Thyroid gland (tissue), 4 donors: ENCODE measurements around the gene TIMM13. TPM values are rescaled to one million over a fixed set of nuclear protein-coding genes. Genes with fewer than 3 reads are reported as not detected.
"Not testable (repeated sequence)": the region's sequence is repeated elsewhere in the genome, so short reads cannot be mapped to it uniquely, and the experiment has no call there.

Experiments used
- DNase-seq, 2 donors: peaks; one replicate each; pipeline ENCODE4 v3.0.0-alpha.2; 2019
- H3K27ac ChIP-seq, 3 donors: fragments of 200-600 bp; sonication (generic); 1 replicate in 2 of 3; 2 replicates in 1 of 3; pipeline ENCODE4 v1.5.1; 2016 to 2019; ENCODE audit warnings: mild to moderate bottlenecking in 1 of 3, moderate library complexity in 1 of 3
- H3K27me3 ChIP-seq: fragments of 200-600 bp; sonication (generic); one replicate; pipeline ENCODE4 v1.5.1; 2019
- H3K36me3 ChIP-seq, 2 donors: fragments of 200-600 bp; sonication (generic); one replicate each; pipeline ENCODE4 v1.5.1; 2016 to 2019
- H3K4me1 ChIP-seq, 2 donors: fragments of 200-600 bp; sonication (generic); one replicate each; pipeline ENCODE4 v1.5.1; 2017 to 2019
- H3K4me3 ChIP-seq, 3 donors: fragments of 200-600 bp; sonication (generic); replicated peaks in 1 of 3; 1 replicate in 2 of 3; 2 replicates in 1 of 3; pipeline ENCODE4 v1.5.1; 2016; ENCODE audit warnings: mild to moderate bottlenecking in 1 of 3
- H3K9me3 ChIP-seq: fragments of 200-600 bp; sonication (generic); one replicate; pipeline ENCODE4 v1.5.1; 2017
- POLR2A ChIP-seq, 2 donors: fragments of 450-650 bp; IDR thresholded peaks; one replicate each; pipeline ENCODE4 v1.6.1; 2017; ENCODE audit warnings: antibody characterized with exemption in 2 of 2, mild to moderate bottlenecking in 2 of 2, moderate library complexity in 1 of 2
- WGBS, 2 donors: methylation state at CpG; one replicate each; pipeline ENCODE4 v1.1.5; 2017; 5-methylcytosine and 5-hydroxymethylcytosine counted together
- intact Hi-C: fragments of 100-400 bp; cut with DNase I; formaldehyde crosslinking; loops from one replicate; pipeline ENCODE4 v1.15.1; 2023
- total RNA-seq, 4 donors: library from RNA; depleted of rRNA; stranded (reverse); fragments of >200 nt; gene quantifications; one replicate each; pipeline ENCODE4 v1.2.3, GENCODE V29; 2016
- TF ChIP-seq, protein P1 (sequence below), 6 experiments: fragments of 200-600 bp in 3 of 6; fragments of 450-650 bp in 3 of 6; sonication (generic) in 3 of 6; IDR thresholded peaks; one replicate each; pipeline ENCODE4 v1.5.1; 2016 to 2019; ENCODE audit warnings: antibody characterized with exemption in 6 of 6, mild to moderate bottlenecking in 2 of 6, inconsistent platforms in 1 of 6, moderate library complexity in 1 of 6

TIMM13 gene
- total RNA-seq, 4 donors from 2014 or later: 27.4 to 52.9 (median 45.0) TPM

DNA sequence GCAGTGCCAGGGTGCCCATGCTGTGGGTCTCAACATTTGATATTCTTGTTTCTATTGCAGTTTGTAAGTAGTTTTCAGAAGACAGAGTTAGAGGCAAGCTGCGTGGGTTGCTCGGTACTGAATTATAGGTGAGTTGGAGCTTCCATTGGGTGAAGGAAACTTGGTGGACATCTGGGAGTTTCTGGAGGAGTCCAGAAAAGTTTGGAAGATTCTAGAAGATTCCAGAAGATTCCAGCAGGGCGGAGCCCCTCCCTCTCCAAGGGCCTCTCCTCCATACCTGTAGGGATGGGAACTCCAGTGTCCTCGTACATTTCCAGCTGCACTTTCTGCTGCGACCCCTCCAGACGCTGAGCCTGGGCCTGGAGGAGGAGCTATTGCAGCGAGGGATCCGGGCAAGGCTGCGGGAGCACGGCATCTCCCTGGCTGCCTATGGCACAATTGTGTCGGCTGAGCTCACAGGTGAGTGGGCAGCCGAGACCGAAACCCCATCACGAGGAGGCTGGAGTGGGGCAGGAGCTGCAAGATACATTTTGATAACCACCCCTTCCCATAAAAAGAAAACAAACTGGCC is 28.6 kb downstream of the TIMM13 start:
- Histone ChIP-seq H3K4me1 (no peaks in the 10 kb centered on the region), H3K36me3 (no peaks in the 10 kb centered on the region), H3K27me3 (no peaks in the 10 kb centered on the region), H3K27ac (no peak overlapping the region), H3K9me3 (no peaks in the 10 kb centered on the region), H3K4me3 (no peak overlapping the region)
- 82 to 86% methylated on average over 3 to 12 of the region's 14 CpGs for WGBS, 2 donors
- no peak for TF ChIP-seq POLR2A (IDR thresholded peaks at IDR 0.05)
- TF ChIP-seq, protein P1, sequence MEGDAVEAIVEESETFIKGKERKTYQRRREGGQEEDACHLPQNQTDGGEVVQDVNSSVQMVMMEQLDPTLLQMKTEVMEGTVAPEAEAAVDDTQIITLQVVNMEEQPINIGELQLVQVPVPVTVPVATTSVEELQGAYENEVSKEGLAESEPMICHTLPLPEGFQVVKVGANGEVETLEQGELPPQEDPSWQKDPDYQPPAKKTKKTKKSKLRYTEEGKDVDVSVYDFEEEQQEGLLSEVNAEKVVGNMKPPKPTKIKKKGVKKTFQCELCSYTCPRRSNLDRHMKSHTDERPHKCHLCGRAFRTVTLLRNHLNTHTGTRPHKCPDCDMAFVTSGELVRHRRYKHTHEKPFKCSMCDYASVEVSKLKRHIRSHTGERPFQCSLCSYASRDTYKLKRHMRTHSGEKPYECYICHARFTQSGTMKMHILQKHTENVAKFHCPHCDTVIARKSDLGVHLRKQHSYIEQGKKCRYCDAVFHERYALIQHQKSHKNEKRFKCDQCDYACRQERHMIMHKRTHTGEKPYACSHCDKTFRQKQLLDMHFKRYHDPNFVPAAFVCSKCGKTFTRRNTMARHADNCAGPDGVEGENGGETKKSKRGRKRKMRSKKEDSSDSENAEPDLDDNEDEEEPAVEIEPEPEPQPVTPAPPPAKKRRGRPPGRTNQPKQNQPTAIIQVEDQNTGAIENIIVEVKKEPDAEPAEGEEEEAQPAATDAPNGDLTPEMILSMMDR (IDR thresholded peaks at IDR 0.05): no peak
- intact Hi-C loops: loop anchor here (10.0 kb wide), 1 partner anchor 254 kb away; no protein-coding TSS in a partner anchor
- no peak for DNase-seq

DNA sequence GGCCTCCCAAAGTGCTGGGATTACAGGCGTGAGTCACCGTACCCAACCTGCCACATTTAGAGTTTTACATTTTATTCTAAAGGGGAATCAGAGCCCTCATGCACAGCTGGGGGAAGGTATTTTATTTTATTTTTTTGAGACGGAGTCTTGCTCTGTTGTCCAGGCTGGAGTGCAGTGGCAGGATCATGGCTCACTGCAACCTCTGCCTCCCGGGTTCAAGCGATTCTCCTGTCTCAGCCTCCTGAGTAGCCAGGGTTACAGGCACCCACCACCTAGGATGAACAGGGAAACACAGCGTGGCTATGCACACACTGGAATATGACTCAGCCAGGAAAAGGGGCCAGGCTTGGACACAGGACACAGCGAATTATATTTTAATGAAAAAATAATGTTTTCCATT is 30.2 kb downstream of the TIMM13 start:
- H3K9me3 ChIP-seq, H3K27ac ChIP-seq, DNase-seq, H3K4me1 ChIP-seq, H3K36me3 ChIP-seq, H3K4me3 ChIP-seq, H3K27me3 ChIP-seq: not testable (repeated sequence)
- intact Hi-C loops: loop anchor here (10.0 kb wide), 1 partner anchor 252 kb away; no protein-coding TSS in a partner anchor
- WGBS, 2 donors: 96 to 97% methylated on average over 7 of the region's 7 CpGs

GRCh38 chr19:2395293-2395829 is 32.0 kb downstream of the TIMM13 start:
- H3K9me3 ChIP-seq, H3K27me3 ChIP-seq, DNase-seq, H3K27ac ChIP-seq, H3K4me1 ChIP-seq, H3K4me3 ChIP-seq, H3K36me3 ChIP-seq: not testable (repeated sequence)
- 93 to 94% methylated on average over 17 to 18 of the region's 18 CpGs for WGBS, 2 donors
- intact Hi-C loops: loop anchor here (10.0 kb wide), 1 partner anchor 251 kb away; no protein-coding TSS in a partner anchor

DNA sequence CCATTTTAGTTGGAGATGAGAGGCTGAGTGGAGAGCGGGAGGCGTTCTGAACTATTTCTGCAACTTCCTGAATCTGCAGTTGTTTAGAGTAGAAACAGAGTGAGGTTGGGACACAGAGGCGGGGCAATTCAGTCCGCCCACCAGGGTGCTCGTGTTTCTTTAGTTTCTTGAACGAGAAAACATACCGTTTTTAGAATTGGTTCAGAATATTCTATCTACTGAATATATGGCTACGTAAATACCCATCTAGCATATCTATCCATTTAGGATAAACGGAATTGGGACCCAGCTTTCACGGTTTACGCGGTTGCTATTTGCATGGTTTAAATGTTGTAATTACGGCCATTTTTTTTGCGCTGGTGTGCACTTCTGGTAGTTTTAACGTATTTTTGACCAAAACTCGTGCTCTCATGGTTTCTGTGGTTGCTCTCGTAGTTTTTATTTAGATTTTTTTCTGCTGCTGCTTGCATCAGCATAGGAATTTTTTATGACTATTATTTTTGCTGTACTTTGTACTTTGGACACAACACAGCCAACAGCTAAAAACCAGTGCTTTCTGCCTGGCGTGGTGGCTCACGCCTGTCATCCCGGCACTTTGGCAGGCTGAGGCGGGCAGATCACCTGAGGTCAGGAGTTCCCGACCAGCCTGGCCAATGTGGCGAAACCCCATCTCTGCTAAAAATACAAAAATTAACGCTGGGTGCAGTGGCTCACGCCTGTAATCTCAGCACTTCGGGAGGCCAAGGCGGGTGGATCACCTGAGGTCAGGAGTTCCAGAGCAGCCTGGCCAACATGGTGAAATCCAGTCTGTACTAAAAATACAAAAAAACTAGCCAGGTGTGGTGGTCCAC is 32.7 kb downstream of the TIMM13 start:
- H3K36me3 ChIP-seq: no peaks in the 10 kb centered on the region
- H3K27me3 ChIP-seq: no peaks in the 10 kb centered on the region
- intact Hi-C loops: loop anchor here (10.0 kb wide), 1 partner anchor 250 kb away; no protein-coding TSS in a partner anchor
- no peak for DNase-seq
- H3K4me3 ChIP-seq: no peak overlapping the region
- H3K27ac ChIP-seq: no peak overlapping the region
- 80 to 85% methylated on average over 23 to 27 of the region's 27 CpGs for WGBS, 2 donors
- H3K4me1 ChIP-seq: peaks cover 5 to 6% of the 10 kb centered on the region in 2 donors
- no peaks in the 10 kb centered on the region for H3K9me3 ChIP-seq
- no peak for TF ChIP-seq POLR2A (IDR thresholded peaks at IDR 0.05)
- TF ChIP-seq, protein P1 (IDR thresholded peaks at IDR 0.05): no peak

DNA sequence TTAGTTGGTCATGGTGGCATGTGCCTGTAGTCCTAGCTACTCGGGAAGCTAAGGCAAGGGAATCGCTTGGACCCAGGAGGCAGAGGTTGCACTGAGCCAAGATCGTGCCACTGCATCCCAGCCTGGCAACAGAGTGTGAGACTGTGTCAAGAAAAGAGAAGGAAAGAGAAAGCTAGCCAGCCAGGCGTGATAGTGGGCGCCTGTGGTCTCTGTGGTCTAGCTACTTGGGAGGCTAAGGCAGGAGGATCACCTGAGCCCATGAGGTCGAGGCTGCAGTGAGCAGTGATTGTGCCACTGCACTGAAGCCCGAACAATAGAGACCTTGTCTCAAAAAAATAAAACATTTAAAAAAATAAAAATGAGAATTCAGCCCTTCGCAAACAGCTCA is 33.3 kb downstream of the TIMM13 start:
- no peaks in the 10 kb centered on the region for H3K27me3 ChIP-seq
- H3K4me1 ChIP-seq: peaks cover 5 to 6% of the 10 kb centered on the region in 2 donors
- H3K4me3 ChIP-seq: no peak overlapping the region
- TF ChIP-seq, protein P1 (IDR thresholded peaks at IDR 0.05): no peak
- no peak for TF ChIP-seq POLR2A (IDR thresholded peaks at IDR 0.05)
- DNase-seq: no peak
- no peak overlapping the region for H3K27ac ChIP-seq
- WGBS, 2 donors: 81 to 82% methylated on average over 8 of the region's 8 CpGs
- no peaks in the 10 kb centered on the region for H3K9me3 ChIP-seq
- no peaks in the 10 kb centered on the region for H3K36me3 ChIP-seq
- intact Hi-C loops: loop anchor here (10.0 kb wide), 1 partner anchor 249 kb away; no protein-coding TSS in a partner anchor

DNA sequence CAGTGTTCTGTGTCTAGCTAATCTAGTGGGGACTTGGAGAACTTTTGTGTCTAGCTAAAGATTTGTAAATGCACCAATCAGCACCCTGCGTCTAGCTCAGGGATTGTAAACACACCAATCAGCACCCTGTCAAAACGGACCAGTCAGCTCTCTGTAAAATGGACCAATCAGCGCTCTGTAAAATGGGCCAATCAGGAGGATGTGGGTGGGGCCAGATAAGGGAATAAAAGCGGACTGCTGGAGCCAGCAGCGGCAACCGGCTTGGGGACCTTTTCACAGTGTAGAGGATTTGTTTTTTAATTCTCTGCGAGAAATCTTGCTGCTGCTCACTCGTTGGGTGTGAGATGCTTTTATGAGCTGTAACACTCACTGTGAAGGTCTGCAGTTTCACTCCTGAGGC is 34.5 kb downstream of the TIMM13 start:
- not testable (repeated sequence) for H3K36me3 ChIP-seq, DNase-seq, H3K27ac ChIP-seq, H3K9me3 ChIP-seq, H3K4me1 ChIP-seq, H3K4me3 ChIP-seq, H3K27me3 ChIP-seq
- intact Hi-C loops: loop anchor here (10.0 kb wide), 1 partner anchor 248 kb away; no protein-coding TSS in a partner anchor
- WGBS, 2 donors: 80 to 85% methylated on average over 8 of the region's 8 CpGs
